Fibroblast of lung (primary cell): ENCODE measurements around the gene PCDHGC4.

Experiments
- EZH2 ChIP-seq: IDR thresholded peaks from 2 replicates; pipeline ENCODE4 v1.5.1; 2012; ENCODE audit warnings: low read length, control low read depth, mild to moderate bottlenecking; ENCODE audit errors: missing control alignments
- TF ChIP-seq, protein P1 (sequence below), 2 donors: IDR thresholded peaks in 1 of 2; conservative IDR thresholded peaks in 1 of 2; 1 replicate in 1 of 2; 2 replicates in 1 of 2; pipeline ENCODE4 v1.5.1; 2011 to 2012; ENCODE audit warnings: low read length in 2 of 2, control low read depth in 1 of 2, inconsistent platforms in 1 of 2, low read depth in 1 of 2, mild to moderate bottlenecking in 1 of 2

GRCh38 chr5:141529002-141529401 is 44.2 kb downstream of the PCDHGC4 start:
- TF ChIP-seq, protein P1, sequence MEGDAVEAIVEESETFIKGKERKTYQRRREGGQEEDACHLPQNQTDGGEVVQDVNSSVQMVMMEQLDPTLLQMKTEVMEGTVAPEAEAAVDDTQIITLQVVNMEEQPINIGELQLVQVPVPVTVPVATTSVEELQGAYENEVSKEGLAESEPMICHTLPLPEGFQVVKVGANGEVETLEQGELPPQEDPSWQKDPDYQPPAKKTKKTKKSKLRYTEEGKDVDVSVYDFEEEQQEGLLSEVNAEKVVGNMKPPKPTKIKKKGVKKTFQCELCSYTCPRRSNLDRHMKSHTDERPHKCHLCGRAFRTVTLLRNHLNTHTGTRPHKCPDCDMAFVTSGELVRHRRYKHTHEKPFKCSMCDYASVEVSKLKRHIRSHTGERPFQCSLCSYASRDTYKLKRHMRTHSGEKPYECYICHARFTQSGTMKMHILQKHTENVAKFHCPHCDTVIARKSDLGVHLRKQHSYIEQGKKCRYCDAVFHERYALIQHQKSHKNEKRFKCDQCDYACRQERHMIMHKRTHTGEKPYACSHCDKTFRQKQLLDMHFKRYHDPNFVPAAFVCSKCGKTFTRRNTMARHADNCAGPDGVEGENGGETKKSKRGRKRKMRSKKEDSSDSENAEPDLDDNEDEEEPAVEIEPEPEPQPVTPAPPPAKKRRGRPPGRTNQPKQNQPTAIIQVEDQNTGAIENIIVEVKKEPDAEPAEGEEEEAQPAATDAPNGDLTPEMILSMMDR (conservative IDR thresholded peaks at IDR 0.05 in 1 of 2, IDR thresholded peaks at IDR 0.05 in 1 of 2; ENCODE audit: low read depth in 1 of 2, low read length in 2 of 2), result peak in 1 of 2 donors; percentile 3
- no peak for TF ChIP-seq EZH2
